ENCODE measurements around the gene DYDC2. TPM values are rescaled to one million over a fixed set of nuclear protein-coding genes. Genes with fewer than 3 reads are reported as not detected.
A peak's percentile ranks its signal among the peaks of the same experiment; 100 is the strongest.
"Not testable (repeated sequence)": the region's sequence is repeated elsewhere in the genome, so short reads cannot be mapped to it uniquely, and the experiment has no call there.

The DYDC2 gene
- total RNA-seq, 1 experiment from 2014 or later, result 1.9 TPM

DNA sequence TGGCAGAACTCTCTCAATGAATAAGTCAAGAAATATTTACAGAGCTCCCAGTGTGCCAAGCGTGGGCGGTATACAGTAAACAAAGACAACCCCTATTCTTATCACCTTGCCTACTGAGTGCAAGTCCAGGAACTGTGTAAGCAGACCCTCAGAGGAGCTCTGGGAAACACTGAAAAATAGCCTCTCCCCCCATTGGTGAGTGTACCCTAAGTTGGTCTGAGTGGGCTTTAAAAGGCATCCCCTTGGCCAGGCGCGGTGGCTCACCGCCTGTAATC, 1.2 kb downstream of the DYDC2 start (continued):
- TF ChIP-seq, protein P1, sequence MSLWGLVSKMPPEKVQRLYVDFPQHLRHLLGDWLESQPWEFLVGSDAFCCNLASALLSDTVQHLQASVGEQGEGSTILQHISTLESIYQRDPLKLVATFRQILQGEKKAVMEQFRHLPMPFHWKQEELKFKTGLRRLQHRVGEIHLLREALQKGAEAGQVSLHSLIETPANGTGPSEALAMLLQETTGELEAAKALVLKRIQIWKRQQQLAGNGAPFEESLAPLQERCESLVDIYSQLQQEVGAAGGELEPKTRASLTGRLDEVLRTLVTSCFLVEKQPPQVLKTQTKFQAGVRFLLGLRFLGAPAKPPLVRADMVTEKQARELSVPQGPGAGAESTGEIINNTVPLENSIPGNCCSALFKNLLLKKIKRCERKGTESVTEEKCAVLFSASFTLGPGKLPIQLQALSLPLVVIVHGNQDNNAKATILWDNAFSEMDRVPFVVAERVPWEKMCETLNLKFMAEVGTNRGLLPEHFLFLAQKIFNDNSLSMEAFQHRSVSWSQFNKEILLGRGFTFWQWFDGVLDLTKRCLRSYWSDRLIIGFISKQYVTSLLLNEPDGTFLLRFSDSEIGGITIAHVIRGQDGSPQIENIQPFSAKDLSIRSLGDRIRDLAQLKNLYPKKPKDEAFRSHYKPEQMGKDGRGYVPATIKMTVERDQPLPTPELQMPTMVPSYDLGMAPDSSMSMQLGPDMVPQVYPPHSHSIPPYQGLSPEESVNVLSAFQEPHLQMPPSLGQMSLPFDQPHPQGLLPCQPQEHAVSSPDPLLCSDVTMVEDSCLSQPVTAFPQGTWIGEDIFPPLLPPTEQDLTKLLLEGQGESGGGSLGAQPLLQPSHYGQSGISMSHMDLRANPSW (CRISPR knock-in tag; conservative IDR thresholded peaks at IDR 0.05; ENCODE audit: low read depth), result no peak
- TF ChIP-seq KAT7 (CRISPR knock-in tag; IDR thresholded peaks at IDR 0.05; ENCODE audit: borderline replicate concordance), result no peak
- no peak for TF ChIP-seq IRF2 (CRISPR knock-in tag; IDR thresholded peaks at IDR 0.05; ENCODE audit: borderline replicate concordance, low read depth)
- no peak for TF ChIP-seq OVOL2 (CRISPR knock-in tag; IDR thresholded peaks at IDR 0.05; ENCODE audit: borderline replicate concordance)
- TF ChIP-seq, protein P2, sequence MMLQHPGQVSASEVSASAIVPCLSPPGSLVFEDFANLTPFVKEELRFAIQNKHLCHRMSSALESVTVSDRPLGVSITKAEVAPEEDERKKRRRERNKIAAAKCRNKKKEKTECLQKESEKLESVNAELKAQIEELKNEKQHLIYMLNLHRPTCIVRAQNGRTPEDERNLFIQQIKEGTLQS (CRISPR knock-in tag; conservative IDR thresholded peaks at IDR 0.05), result no peak
- no peak for TF ChIP-seq SMAD4 (CRISPR knock-in tag; IDR thresholded peaks at IDR 0.05)
- TF ChIP-seq, protein P3, sequence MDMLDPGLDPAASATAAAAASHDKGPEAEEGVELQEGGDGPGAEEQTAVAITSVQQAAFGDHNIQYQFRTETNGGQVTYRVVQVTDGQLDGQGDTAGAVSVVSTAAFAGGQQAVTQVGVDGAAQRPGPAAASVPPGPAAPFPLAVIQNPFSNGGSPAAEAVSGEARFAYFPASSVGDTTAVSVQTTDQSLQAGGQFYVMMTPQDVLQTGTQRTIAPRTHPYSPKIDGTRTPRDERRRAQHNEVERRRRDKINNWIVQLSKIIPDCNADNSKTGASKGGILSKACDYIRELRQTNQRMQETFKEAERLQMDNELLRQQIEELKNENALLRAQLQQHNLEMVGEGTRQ (CRISPR knock-in tag; IDR thresholded peaks at IDR 0.05), result no peak
- no peak for TF ChIP-seq ESRRA (CRISPR knock-in tag; IDR thresholded peaks at IDR 0.05; ENCODE audit: borderline replicate concordance)
- no peak for TF ChIP-seq RORB (CRISPR knock-in tag; IDR thresholded peaks at IDR 0.05)
- TF ChIP-seq, protein P4, sequence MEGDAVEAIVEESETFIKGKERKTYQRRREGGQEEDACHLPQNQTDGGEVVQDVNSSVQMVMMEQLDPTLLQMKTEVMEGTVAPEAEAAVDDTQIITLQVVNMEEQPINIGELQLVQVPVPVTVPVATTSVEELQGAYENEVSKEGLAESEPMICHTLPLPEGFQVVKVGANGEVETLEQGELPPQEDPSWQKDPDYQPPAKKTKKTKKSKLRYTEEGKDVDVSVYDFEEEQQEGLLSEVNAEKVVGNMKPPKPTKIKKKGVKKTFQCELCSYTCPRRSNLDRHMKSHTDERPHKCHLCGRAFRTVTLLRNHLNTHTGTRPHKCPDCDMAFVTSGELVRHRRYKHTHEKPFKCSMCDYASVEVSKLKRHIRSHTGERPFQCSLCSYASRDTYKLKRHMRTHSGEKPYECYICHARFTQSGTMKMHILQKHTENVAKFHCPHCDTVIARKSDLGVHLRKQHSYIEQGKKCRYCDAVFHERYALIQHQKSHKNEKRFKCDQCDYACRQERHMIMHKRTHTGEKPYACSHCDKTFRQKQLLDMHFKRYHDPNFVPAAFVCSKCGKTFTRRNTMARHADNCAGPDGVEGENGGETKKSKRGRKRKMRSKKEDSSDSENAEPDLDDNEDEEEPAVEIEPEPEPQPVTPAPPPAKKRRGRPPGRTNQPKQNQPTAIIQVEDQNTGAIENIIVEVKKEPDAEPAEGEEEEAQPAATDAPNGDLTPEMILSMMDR (IDR thresholded peaks at IDR 0.05), result no peak
- no peak for TF ChIP-seq ZNF423 (CRISPR knock-in tag; IDR thresholded peaks at IDR 0.05)
- no peak for TF ChIP-seq ZNF232 (CRISPR knock-in tag; IDR thresholded peaks at IDR 0.05)

DNA sequence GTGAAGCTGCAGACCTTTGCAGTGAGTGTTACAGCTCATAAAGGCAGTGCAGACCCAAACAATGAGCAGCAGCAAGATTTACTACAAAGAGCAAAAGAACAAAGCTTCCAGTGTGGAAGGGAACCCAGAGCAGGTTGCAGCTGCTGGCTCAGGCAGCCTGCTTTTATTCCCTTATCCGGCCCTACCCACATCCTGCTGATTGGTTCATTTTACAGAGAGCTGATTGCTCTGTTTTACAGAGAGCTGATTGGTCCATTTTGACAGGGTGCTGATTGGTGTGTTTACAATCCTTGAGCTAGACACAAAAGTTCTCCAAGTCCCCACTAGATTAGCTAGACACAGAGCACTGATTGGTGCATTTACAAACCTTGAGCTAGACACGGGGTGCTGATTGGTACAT, 2.3 kb downstream of the DYDC2 start:
- H3K27ac Mint-ChIP-seq; CTCF ChIA-PET; H3K36me3 Mint-ChIP-seq; H3K4me3 Mint-ChIP-seq; H3K9me3 Mint-ChIP-seq; DNase-seq (ENCODE audit: low spot score); ATAC-seq: not testable (repeated sequence)
- peak; percentile 59 for TF ChIP-seq NFYB (CRISPR knock-in tag; conservative IDR thresholded peaks at IDR 0.05; ENCODE audit: low read depth)
- POLR2A ChIA-PET, result interaction anchor here (0.6 kb wide), 1 partner anchor 106 kb away, joined by 4 read pairs; no protein-coding TSS in a partner anchor
- Mint-ChIP-seq H3K4me1 (peaks cover 15% of the 10 kb centered on the region), H3K27me3 (ENCODE audit: low read depth) (peaks cover 39% of the 10 kb centered on the region)

DNA sequence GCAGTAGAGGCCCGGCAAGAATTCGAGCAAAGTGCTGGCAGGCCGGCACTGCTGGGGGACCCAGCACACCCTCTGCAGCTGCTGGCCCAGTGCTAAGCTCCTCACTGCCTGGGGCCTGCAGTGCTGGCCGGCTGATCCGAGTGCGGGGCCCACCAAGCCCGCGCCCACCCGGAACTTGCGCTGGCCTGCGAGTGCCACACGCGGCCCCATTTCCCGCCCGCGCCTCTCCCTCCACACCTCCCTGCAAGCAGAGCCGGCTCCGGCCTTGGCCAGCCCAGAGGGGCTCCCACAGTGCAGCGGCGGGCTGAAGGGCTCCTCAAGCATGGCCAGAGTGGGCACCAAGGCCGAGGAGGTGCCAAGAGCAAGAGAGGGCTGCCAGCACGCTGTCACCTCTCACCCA, 3.1 kb downstream of the DYDC2 start:
- TF ChIP-seq GTF2I (CRISPR knock-in tag; conservative IDR thresholded peaks at IDR 0.05), result no peak
- TF ChIP-seq HMGA2 (CRISPR knock-in tag; IDR thresholded peaks at IDR 0.05), result no peak
- TF ChIP-seq FOXP1 (CRISPR knock-in tag; IDR thresholded peaks at IDR 0.05; ENCODE audit: borderline replicate concordance), result no peak
- no peak for TF ChIP-seq ELF4 (CRISPR knock-in tag; IDR thresholded peaks at IDR 0.05; ENCODE audit: low read depth)
- TF ChIP-seq, protein P5, sequence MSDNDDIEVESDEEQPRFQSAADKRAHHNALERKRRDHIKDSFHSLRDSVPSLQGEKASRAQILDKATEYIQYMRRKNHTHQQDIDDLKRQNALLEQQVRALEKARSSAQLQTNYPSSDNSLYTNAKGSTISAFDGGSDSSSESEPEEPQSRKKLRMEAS (CRISPR knock-in tag; IDR thresholded peaks at IDR 0.05), result no peak
- H3K27ac Mint-ChIP-seq, result no peak overlapping the region
- ChIA-PET POLR2A (no interaction called here), CTCF (interaction anchor here (0.5 kb wide), 1 partner anchor 101 kb away, joined by 3 read pairs; no protein-coding TSS in a partner anchor)
- H3K36me3 Mint-ChIP-seq, result peaks cover 3% of the 10 kb centered on the region; the same call in 1 of the 2 replicates
- peaks cover 13% of the 10 kb centered on the region for H3K4me1 Mint-ChIP-seq
- peaks cover 37% of the 10 kb centered on the region for H3K27me3 Mint-ChIP-seq (ENCODE audit: low read depth)
- H3K9me3 Mint-ChIP-seq, result peaks cover 7% of the 10 kb centered on the region
- H3K4me3 Mint-ChIP-seq, result no peak overlapping the region
- DNase-seq (ENCODE audit: low spot score), result no peak
- no peak for ATAC-seq
